RKO (cell line): Measurements from ENCODE around the gene CNOT6L.
A peak's percentile ranks its signal among the peaks of the same experiment; 100 is the strongest.
"Not testable (repeated sequence)": the region's sequence is repeated elsewhere in the genome, so short reads cannot be mapped to it uniquely, and the experiment has no call there.

Experiments used
- DNase-seq: peaks from one replicate; pipeline ENCODE4 v3.0.0-alpha.2; 2016; ENCODE audit warnings: low spot score

CNOT6L gene

DNA sequence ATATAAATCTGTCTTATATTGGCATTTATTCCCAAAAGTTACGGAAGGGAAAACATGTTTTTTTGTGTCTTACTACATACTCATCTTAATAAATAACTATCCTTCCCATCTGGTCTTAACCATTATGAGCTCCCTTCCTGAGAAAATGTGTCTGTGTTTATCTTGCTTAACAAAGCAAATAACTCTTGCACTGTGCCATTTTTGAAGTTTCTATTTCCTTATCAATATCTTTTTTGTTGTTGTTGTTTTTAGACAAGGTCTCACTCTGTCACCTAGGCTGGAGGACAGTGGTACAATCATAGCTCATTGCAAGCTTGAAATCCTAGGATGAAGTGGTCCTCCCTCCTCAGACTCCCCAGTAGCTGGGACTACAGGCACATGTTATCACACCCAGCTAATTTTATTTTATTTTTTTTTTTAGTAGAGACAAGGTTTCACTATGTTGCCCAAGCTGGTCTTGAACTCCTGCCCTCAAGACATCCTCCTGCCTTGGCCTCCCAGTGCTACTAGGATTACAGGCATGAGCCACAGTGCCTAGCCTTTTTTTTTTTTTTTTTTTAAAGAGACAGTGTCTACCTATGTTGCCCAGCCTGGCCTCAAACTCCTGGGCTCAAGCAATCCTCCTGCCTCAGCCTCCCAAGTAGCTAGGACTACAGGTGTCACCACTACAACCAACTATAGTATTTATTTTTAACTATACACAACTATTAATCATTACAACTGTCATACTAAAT lies 36.9 kb downstream of the CNOT6L start:
- DNase-seq, result no peak

DNA sequence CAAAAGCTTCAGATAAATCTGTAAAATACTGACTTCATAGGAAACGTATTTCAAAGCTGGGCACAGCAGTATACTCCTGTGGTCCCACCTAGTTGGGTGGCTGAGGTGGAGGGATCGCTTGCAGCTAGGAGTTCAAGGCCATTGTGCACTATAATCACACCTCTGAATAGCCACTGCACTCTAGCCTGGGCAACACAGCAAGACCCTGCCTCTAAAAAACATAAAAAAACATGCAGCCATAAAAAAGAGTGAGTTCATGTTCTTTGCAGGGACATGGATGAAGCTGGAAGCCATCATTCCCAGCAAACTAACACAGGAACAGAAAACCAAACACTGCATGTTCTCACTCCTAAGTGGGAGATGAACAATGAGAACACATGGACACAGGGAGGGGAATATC lies 38.4 kb downstream of the CNOT6L start:
- DNase-seq, result not testable (repeated sequence)

DNA sequence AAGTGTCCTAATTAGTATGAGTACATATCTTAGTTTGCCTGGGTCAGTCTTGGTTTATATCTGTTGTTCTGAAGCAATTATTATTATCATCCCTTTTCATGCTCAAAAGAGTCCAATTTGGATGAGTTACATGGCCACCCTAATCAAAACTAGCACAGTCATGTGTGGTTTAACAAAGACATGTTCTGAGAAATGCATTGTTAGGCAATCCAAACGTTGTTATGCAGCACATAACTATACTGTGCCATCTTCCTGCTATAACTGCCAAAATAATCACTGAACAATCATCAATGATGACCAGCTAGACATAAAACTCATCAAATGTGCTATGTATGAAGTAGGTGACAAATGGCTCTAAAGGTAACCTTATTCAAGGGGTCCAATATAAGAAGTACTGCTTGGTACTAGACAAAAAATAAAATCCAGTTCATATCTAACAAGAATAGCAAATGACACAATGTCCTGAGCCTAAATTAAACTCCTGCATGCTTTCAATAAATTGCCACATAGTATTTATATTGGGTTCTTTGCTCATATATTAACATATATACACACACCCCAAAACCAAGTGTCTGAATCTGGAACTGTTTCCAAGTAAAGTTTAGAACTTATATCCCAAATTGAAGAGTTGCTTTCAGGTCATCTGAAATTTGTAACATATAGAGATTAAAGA lies 41.9 kb downstream of the CNOT6L start:
- DNase-seq, result no peak

DNA sequence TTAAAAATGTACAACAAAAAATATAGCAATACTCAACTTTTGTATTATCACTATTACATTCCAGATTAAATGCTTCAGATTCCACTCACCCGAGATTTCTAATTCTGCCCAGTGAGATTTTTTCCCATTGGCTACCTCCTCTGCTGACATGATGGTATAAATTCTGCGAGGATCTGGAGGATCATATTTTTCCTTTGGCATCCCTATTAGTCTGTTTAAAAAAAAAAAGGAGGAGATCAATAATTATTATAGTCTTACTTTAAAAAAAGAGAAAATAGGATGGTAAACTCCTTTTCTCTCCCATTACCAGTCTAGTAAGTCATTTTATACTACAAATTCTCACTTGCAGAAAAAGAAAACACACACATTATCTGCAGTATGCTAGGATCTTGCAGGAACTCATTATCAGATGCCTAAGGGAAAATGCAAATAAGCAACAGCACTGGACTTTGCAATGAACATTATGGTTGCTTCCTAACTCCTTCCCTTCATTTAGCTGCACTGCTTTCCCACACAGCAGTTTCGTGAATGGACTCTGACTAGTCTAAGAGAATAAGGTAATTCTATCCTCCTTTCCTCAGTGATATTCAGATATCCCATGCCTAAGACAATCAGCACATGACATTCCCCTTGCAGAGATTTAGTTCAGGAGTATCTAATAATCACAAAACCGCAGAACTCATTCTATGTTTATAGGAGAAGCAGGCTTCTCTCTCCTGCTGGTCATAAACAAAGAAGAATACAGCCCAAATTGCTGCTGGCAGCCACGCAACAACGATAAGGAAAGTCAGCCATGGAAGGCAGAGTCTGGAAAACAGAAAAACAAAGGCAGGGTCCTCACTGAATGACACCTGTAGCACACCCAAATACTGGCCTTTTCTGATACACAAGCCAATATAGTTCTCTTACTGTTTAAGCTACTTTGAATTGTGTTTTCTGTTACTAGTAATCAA lies 42.7 kb downstream of the CNOT6L start:
- no peak for DNase-seq

DNA sequence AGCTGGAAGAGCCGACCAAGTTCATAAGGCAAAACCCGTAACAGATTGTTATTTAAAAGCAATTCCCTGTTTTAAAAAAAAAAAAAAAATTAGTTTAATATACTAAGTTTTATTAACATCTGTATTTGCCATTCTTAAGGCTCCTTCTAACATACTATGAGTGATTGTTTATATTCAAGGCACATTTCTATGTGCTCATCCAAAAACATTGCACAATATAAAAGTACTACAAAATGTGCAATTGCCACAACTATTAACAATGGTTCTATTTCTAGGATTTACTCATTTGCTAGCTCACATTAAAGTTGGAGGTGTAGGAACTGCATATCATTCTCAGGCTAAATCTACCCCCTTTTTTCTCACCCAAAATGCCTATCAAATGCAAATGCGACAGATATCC lies 46.1 kb downstream of the CNOT6L start:
- no peak for DNase-seq

DNA sequence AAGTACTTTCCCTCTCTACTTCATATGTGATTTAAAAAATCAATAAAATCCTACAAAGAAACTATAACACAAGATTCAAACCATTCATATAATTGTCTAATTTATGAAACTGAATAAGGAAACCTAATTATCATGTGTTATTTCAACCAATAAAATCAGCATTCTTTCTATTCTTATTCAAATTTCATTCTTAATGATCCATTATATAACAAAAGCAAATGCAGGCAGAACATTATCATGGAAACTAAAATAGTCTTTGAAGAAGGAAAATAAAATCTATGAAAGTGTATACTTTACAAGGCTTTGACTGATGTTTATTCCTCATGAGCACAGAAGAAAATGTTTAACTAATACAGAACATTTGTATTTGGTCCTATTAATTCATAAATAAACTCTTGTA lies 47.6 kb downstream of the CNOT6L start:
- DNase-seq, result no peak

DNA sequence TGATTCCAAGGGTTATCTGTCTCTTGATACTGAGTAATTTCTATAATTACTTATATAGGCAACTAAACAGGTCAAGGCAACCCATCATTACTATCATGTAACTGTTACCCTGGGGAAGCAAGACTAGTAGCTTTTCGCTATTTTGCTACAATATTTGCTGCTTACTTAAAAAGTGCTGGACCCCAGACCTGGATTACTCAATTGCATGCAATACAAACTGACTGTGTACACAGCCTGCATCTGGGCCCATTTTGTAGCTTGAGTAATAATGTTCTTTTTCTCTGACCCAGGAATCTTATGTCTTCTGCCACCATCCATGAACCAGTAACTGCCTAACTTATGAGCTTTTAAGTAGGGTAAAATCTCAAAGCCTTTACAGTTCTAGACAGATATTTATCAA lies 53.4 kb downstream of the CNOT6L start:
- DNase-seq, result no peak

DNA sequence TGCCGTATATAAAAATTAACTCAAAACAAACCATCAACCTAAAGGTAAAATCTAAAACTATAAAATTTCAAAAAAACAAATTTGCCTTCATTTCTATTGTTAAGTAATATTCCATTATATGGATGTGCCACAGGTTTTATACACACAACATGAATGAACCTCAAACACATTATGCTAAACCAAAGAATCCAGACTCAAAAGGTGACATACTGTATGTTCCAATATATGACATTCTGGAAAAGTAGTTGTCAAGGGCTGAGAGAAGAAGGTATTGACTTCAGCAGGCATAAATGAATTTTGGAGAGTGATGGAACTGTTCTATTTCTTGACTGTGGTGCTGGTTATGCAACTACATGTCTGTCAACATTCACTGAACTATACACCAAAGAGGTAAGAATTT lies 56.6 kb downstream of the CNOT6L start:
- DNase-seq, result no peak

DNA sequence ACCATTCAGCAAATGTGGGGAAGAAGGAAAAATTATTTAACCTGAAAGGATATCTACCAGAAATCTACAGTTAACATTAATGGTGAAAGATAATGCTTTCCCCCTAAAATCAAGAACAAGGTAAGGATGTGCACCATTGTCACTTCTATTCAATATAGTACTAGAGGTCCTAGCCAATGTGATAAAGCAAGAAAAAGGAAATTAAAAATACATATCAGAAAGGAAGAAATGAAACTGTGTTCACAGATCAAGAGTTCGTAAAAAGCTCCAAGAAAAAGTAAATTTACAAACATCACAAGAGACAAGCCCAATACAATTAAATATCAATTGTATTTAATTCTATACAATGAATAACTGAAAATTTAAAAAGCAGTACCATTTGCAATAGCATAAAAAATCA lies 57.6 kb downstream of the CNOT6L start:
- DNase-seq, result no peak

DNA sequence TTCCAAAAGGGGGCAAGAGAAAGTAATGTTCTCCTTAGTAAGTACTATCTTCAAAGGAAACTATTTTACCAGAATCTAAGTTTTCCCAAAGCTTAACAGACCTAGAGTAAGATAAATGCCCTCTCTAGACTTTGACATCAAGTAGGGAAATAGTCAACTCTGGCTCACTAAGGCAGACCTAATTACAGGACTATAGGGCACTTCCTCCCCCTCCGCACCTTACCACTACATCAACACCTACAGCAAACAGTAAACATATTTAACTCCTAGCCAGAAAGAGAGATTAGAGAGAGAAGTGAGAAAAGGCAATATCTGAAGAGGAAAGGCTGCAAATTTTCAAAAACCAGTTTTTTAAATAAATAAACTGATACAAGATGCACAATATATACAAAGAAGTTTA lies 60.4 kb downstream of the CNOT6L start:
- DNase-seq, result no peak

DNA sequence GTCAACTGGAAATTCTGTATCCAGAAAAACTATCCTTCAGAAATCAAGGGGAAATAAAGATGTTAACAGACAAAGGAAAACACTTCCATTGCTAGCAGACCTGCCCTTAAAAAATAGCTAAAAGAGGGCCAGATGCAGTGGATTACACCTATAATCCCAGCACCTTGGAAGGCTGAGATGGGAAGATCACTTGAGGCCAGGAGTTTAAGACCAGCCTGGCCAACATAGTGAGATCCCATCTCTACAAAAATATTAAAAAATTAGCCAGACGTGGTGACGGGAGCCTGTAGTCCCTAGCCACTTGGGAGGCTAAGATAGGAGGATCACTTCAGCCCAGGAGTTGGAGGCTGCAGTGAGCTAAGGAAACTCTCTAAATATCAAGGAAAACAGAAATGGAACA lies 67.4 kb downstream of the CNOT6L start:
- no peak for DNase-seq

DNA sequence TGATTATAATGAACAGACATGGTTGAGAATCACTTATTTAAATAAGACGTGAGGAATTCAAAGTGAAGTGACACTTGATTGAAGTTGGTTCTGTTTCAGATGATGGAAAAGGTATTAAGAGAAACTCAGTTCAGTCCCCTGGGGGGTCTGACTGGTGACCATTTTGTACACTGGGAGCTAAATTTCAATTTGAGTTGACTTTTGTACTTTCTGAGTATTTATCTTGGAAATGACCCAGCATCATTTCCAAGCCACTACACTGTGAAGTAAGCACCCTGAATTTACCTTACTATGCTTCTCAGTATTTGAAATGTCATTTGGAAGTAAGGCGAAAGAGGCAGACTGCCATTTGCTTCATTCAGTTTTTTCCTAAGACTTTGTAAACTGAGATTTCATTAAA lies 73.4 kb downstream of the CNOT6L start:
- no peak for DNase-seq

DNA sequence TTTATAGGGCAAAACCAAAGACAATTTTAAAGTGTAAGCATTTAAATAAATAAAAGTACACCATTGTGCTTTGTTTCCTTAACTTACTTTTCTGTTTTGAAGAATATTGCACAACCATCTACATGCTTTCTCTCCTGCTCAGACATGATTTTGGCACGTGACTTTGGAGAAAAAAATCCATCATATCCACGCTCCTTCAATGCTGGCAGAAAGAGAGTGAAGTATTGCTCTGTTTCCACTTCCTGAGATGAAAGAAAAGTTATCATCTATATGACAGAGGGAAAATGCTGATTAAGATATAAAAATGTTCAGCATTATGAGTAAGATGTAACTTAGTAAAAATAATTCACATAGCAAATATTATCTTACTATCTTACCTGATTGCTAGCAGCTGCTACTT lies 77.1 kb downstream of the CNOT6L start:
- no peak for DNase-seq

DNA sequence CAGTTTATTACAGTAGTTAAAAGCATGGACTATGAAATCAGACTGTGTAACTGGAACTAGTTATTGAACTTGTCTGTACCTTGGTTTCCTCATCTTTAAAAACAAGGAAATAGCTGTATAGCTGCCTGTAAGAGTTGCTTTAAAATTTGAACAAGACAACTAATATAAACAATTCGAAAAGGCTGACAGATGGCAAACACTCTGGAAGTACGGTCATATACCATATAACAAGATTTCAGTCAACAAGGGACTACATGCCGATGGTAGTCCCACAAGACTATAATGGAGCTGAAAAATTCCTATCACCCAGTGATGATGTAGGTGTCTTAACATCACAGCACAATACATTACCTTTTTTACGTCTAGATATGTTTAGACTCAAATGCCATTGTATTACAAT lies 78.7 kb downstream of the CNOT6L start:
- DNase-seq, result no peak

DNA sequence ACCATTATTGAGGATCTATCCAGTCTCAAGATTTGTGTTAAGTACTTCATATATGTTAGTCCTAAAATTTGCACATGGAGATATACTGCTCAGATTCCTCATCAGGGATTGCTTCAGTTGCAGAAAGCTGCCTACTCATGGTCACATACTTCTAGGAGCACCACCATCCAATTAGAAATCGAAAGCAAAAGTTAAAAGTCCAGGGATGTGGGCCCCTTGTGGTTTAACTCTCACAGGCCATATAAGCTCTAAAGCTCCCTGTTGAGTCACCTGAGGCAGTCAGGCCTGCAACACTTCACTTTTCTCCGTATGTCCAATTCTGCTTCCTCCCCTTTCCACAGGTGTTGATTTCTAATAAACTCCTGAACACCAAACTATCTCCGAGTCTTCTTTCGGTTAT lies 84.2 kb downstream of the CNOT6L start:
- DNase-seq, result peak; percentile 44

DNA sequence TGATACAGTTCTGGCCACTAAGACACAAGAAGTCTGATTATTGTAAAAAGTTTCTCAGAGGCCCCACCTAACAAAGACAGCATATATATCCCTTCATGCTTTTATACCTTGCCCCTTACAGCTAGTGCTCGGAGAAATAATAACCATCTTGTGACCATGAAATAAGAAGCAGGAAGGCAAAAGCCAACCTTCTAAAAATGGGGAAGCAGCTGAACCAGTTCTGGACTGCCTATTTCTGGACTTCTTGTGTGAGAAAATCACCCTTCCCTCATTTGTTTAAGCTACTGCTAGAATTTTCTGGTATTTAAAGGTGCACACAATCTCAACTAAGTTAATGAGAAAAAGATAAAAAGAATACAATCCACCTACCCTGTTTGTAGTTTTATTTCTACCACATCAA lies 87.5 kb downstream of the CNOT6L start:
- DNase-seq, result no peak

DNA sequence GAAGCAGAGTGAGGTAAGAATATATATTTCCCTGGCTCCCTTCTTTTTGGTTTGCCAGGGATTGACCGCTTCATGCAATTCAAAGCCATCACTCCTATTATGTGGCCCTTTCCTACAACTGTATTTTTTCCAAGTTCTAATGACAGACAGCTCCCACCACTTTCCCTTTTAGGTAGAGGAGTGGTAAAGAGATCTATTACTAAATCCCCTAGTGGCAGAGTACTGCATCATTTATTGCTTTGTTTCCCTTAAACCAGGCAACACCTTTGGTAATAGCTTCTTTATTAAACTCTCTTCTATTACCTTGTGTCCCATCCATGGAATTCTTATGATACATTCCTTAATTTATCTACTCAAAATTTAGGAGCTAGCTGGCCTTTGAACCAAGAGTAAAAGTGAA lies 90.7 kb downstream of the CNOT6L start:
- DNase-seq, result peak; percentile 5

DNA sequence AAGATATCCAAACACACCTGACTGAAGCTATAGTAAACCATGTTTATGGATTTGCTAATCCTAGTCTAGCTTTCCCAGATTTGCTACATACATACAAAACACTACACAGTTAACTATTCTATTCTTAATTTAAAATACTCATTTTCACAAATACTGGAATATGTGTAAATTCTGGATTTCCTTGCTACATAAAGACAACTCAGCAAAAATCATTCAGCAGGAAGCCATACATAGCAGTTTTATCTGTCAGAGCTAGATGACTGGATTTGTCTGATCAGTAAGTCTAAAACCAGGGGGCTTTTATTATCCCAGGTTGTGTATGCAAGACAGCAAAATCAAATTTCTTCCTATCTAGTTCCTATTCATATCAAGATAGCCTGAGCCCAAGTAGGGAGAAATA lies 98.1 kb downstream of the CNOT6L start:
- DNase-seq, result no peak

DNA sequence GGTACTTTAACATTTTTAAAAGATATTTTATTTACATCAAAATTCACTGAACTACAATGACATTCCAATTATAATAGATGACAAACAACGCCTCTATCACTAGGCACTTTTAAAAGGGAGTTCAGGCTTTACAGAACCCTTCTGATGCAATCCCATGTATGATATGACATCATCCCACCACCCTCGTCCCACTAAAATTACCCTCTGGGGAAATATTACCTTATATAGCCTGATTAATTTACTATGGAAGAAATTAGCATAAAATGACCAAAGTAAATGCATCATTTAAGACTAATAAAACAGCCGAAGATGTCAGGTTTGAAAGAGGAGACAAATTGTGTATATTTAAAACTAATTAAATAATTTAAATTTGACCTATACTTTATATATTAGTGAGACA lies 100.7 kb downstream of the CNOT6L start:
- not testable (repeated sequence) for DNase-seq

DNA sequence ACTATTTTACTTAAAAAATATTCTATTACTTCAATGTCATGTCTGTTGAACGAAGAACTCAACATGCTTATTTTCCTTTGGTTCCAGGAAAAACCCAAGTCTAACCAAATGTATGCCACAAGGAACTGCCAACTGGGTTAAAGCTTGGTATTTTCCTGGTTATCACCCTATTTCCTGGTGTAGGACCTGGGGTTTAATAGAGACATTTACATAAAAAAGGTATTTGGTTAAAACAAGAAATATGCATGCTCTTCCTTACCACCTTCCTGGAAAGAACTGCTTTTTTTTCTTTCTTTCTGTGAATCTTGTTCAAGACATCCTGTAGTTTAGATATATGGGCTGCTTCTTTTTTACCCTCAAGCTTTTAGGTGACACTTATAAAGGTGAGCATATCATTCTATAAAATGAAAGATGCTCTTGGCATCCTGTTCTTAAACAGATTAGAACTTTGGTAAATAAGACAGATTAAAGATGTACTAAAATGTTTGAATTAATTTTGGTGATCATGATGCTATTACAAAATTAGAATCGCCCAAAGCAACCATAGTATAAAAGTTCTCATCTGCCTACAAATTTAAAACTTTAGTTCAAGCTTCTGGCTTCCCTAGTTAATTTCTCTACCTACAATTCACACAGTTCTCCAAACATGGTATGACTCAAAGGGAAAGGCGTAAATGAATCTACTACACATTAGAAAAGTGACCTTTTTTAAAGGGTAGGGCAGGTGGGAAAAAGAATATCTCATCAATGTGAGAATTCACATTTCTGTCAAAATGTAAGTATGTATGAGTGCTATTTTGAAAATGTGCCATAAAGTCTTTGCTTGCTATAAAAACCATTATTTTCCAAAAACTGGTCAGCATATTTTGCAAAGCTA lies 103.5 kb downstream of the CNOT6L start:
- DNase-seq, result no peak

DNA sequence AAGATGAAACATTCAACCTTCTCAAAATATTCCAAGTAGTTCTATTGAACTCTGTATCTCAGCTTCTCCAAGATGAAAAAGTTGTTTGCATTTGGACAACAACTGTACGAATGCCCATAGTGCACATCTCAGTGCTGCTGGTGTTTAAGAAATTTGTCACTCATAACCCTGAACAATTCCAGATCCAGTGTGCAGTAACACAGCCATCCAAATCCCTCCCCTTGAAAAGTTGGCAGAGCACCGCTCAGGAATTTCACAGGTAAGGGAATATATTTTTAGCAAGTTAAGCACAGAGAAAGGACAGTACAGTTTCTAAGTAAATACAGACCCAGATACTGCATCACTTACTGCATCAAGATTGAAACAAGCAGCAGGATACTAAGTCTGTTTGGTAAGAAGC lies 104.7 kb downstream of the CNOT6L start:
- no peak for DNase-seq

DNA sequence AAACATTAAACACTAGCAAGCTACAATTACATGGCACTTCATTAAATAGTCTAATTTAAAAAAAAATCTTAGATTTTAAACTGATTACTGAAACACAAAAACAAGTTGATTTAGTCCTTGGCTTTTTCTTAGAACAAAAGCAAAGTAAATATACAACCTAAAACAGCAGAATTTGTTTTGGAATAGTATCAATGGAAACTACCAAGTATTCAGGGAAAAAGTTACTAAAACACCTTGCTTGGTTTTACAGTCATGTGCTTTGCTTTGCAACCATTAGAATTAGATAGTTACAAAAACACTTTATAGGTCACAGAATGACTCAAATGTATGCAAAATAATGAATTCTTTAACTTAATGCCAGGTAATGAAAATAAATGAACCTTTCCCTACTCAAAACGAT lies 105.3 kb downstream of the CNOT6L start:
- DNase-seq, result no peak
